Measurements from ENCODE around the gene NBEA. TPM values are rescaled to one million over a fixed set of nuclear protein-coding genes. Genes with fewer than 3 reads are reported as not detected.
"Not testable (repeated sequence)": the region's sequence is repeated elsewhere in the genome, so short reads cannot be mapped to it uniquely, and the experiment has no call there.

The NBEA gene
- total RNA-seq, 2 experiments from 2014 or later = 0.12 to 0.23 TPM

- Mint-ChIP-seq H3K27ac (no peak overlapping the region), H3K4me3 (no peak overlapping the region), H3K27me3 (no peaks in the 10 kb centered on the region), H3K9me3 (ENCODE audit: low read depth) (peaks cover 13% of the 10 kb centered on the region), H3K4me1 (no peaks in the 10 kb centered on the region), H3K36me3 (peaks cover 2% of the 10 kb centered on the region)
- CTCF ChIA-PET = no interaction called here
- ATAC-seq = no peak
- no peak for DNase-seq
Observed at GRCh38 chr13:34970961-34971360, 28.9 kb downstream of the NBEA start.

- no peak overlapping the region for H3K27ac Mint-ChIP-seq
- no peaks in the 10 kb centered on the region for H3K27me3 Mint-ChIP-seq
- peaks cover 13% of the 10 kb centered on the region for H3K9me3 Mint-ChIP-seq (ENCODE audit: low read depth)
- H3K4me1 Mint-ChIP-seq = no peaks in the 10 kb centered on the region
- peaks cover 2% of the 10 kb centered on the region for H3K36me3 Mint-ChIP-seq
- CTCF ChIA-PET = no interaction called here
- no peak for ATAC-seq
- DNase-seq = no peak
- no peak overlapping the region for H3K4me3 Mint-ChIP-seq
Observed at GRCh38 chr13:34971473-34971872, 29.4 kb downstream of the NBEA start.

- ATAC-seq, DNase-seq, H3K27ac Mint-ChIP-seq, H3K36me3 Mint-ChIP-seq, H3K4me3 Mint-ChIP-seq, H3K4me1 Mint-ChIP-seq, CTCF ChIA-PET, H3K27me3 Mint-ChIP-seq: not testable (repeated sequence)
- peaks cover 11% of the 10 kb centered on the region for H3K9me3 Mint-ChIP-seq (ENCODE audit: low read depth)
Observed at GRCh38 chr13:34985199-34985598, 43.1 kb downstream of the NBEA start.

- no peak for ATAC-seq
Observed at GRCh38 chr13:34988330-34988791, 46.3 kb downstream of the NBEA start.

GRCh38 chr13:34990399-34991214 is 48.5 kb downstream of the NBEA start:
- CTCF ChIA-PET = interaction anchor here (0.6 kb wide), 1 partner anchor 175 kb away, joined by 3 read pairs; no protein-coding TSS in a partner anchor
- no peak for ATAC-seq
- no peaks in the 10 kb centered on the region for H3K4me1 Mint-ChIP-seq
- DNase-seq = no peak
- H3K27ac Mint-ChIP-seq = no peak overlapping the region
- no peak overlapping the region for H3K4me3 Mint-ChIP-seq
- no peaks in the 10 kb centered on the region for H3K27me3 Mint-ChIP-seq
- no peaks in the 10 kb centered on the region for H3K36me3 Mint-ChIP-seq
- H3K9me3 Mint-ChIP-seq (ENCODE audit: low read depth) = peaks cover 22% of the 10 kb centered on the region

More at GRCh38 chr13:34988330-34988791, 46.3 kb downstream of the NBEA start:
- Mint-ChIP-seq H3K36me3 (no peaks in the 10 kb centered on the region), H3K27me3 (no peaks in the 10 kb centered on the region), H3K4me3 (no peak overlapping the region), H3K9me3 (ENCODE audit: low read depth) (peaks cover 19% of the 10 kb centered on the region), H3K4me1 (no peaks in the 10 kb centered on the region), H3K27ac (no peak overlapping the region)
- CTCF ChIA-PET = no interaction called here
- no peak for DNase-seq

DNA sequence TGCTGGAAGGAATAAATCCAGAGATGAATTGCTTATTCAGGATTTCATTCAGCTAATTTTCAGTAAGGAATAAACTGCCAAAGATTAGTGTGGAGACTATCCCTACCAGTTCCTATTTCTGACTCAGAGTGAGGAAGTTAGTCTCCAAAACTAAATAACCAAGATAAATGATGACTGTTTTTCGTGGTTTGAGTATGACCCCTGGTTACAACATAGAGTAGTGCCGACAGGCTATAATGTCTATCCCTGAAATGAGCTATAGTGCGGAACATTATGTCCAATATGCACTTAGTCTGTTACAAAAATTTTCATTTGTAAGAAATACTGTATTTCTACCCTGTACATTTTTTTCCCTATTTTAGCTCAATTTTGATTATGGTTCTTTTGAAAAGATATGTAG is 51.4 kb downstream of the NBEA start:
- DNase-seq = no peak
- Mint-ChIP-seq H3K4me1 (no peaks in the 10 kb centered on the region), H3K4me3 (no peak overlapping the region)

GRCh38 chr13:35003734-35004133 is 61.7 kb downstream of the NBEA start:
- H3K27ac Mint-ChIP-seq; H3K4me1 Mint-ChIP-seq; H3K9me3 Mint-ChIP-seq (ENCODE audit: low read depth); H3K27me3 Mint-ChIP-seq; H3K36me3 Mint-ChIP-seq; CTCF ChIA-PET; DNase-seq; H3K4me3 Mint-ChIP-seq; ATAC-seq: not testable (repeated sequence)

More for the DNA sequence above, 51.4 kb downstream of the NBEA start:
- CTCF ChIA-PET = no interaction called here
- Mint-ChIP-seq H3K27ac (no peak overlapping the region), H3K36me3 (no peaks in the 10 kb centered on the region), H3K9me3 (ENCODE audit: low read depth) (peaks cover 17% of the 10 kb centered on the region), H3K27me3 (no peaks in the 10 kb centered on the region)
- no peak for ATAC-seq

- H3K4me1 Mint-ChIP-seq = no peaks in the 10 kb centered on the region
- H3K27me3 Mint-ChIP-seq = no peaks in the 10 kb centered on the region
- no peak overlapping the region for H3K4me3 Mint-ChIP-seq
- no peak overlapping the region for H3K27ac Mint-ChIP-seq
- ATAC-seq = no peak
- H3K9me3 Mint-ChIP-seq (ENCODE audit: low read depth) = peaks cover 7% of the 10 kb centered on the region
- CTCF ChIA-PET = no interaction called here
- DNase-seq = no peak
- H3K36me3 Mint-ChIP-seq = no peaks in the 10 kb centered on the region
Observed at GRCh38 chr13:35005051-35005450, 63.0 kb downstream of the NBEA start.

- Mint-ChIP-seq H3K27me3 (no peaks in the 10 kb centered on the region), H3K36me3 (no peaks in the 10 kb centered on the region), H3K4me1 (no peaks in the 10 kb centered on the region), H3K9me3 (ENCODE audit: low read depth) (peaks cover 6% of the 10 kb centered on the region), H3K4me3 (no peak overlapping the region), H3K27ac (no peak overlapping the region)
- no peak for DNase-seq
- CTCF ChIA-PET = no interaction called here
- ATAC-seq = no peak
Observed at GRCh38 chr13:35014606-35015213, 72.6 kb downstream of the NBEA start.

DNA sequence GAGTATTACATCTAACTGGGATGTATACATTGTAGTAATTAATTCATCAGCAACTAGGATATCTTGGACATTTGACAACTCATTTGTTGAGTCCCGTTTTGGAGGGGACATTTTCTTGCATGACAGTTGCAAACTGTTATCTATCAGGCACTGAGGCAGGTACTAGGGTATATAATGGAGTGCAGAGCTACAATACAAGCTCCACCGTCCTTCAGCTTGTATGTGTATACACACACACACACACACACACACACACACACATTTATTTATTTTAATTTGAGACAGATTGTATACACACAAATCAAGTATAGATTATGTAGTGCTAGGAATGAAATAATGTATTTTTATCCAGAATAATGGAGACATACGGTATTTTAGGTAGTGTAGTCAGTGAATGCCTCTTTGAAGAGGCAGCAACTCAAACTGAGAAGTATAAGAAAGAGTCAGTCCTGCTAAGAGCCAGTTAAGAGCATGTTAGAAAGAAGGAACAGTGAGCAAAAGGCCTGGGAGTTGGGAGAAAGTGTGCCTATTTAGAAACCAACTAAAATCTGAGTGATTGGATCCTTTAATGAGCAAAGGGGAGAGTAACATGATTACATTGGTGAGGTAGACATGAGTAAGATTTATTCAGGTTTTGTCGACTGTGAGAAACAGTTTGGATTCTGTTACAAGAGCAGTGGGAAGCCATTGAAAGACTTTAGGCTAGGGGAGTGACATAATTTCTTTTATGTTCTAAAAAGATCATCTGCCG is 74.5 kb downstream of the NBEA start:
- Mint-ChIP-seq H3K9me3 (ENCODE audit: low read depth) (peaks cover 4% of the 10 kb centered on the region), H3K36me3 (no peaks in the 10 kb centered on the region), H3K4me1 (no peaks in the 10 kb centered on the region), H3K4me3 (no peak overlapping the region), H3K27me3 (no peaks in the 10 kb centered on the region), H3K27ac (no peak overlapping the region)
- DNase-seq = no peak
- CTCF ChIA-PET = no interaction called here
- ATAC-seq = no peak

GRCh38 chr13:35025314-35025713 is 83.2 kb downstream of the NBEA start:
- ATAC-seq = no peak
- CTCF ChIA-PET = no interaction called here
- Mint-ChIP-seq H3K4me3 (no peak overlapping the region), H3K27me3 (no peaks in the 10 kb centered on the region), H3K36me3 (no peaks in the 10 kb centered on the region), H3K4me1 (no peaks in the 10 kb centered on the region), H3K9me3 (ENCODE audit: low read depth) (peaks cover 15% of the 10 kb centered on the region), H3K27ac (no peak overlapping the region)
- no peak for DNase-seq

DNA sequence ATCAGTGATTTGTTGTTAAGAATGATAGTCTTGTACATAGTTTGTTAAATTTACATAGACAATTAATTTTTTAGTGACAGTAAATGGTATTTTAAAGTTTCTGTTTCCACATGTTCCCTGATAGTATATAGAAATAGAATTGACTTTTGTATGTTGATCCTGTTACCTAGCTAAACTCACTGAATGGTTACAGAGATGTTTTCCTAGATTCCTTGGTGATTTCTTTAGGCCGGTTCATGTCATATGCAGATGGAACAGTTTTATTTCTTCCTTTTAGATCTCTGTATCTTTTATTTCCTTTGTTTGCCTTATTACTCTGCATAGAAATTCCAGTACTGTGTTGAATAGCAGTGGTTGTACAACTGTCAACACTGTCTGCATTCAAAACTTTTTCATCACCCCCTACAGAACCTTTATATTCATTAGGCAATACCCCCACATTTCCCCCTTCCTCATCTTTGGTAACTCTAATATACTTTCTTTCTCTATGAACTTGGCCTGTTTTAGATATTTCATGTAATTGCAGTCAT is 86.3 kb downstream of the NBEA start:
- H3K36me3 Mint-ChIP-seq = no peaks in the 10 kb centered on the region
- peaks cover 14% of the 10 kb centered on the region for H3K9me3 Mint-ChIP-seq (ENCODE audit: low read depth)
- CTCF ChIA-PET = no interaction called here
- H3K4me3 Mint-ChIP-seq = no peak overlapping the region
- H3K27ac Mint-ChIP-seq = no peak overlapping the region
- ATAC-seq = no peak
- H3K4me1 Mint-ChIP-seq = no peaks in the 10 kb centered on the region
- DNase-seq = no peak
- H3K27me3 Mint-ChIP-seq = no peaks in the 10 kb centered on the region

- ATAC-seq = no peak
- peaks cover 5% of the 10 kb centered on the region for H3K9me3 Mint-ChIP-seq (ENCODE audit: low read depth)
- no peak for DNase-seq
- no peak overlapping the region for H3K4me3 Mint-ChIP-seq
- H3K27ac Mint-ChIP-seq = no peak overlapping the region
- no peaks in the 10 kb centered on the region for H3K36me3 Mint-ChIP-seq
- H3K27me3 Mint-ChIP-seq = no peaks in the 10 kb centered on the region
- H3K4me1 Mint-ChIP-seq = no peaks in the 10 kb centered on the region
- CTCF ChIA-PET = no interaction called here
Observed at GRCh38 chr13:35039012-35039411, 96.9 kb downstream of the NBEA start.
